Colonic mucosa (tissue), 4 donors: ENCODE measurements around the gene MADD. TPM values are rescaled to one million over a fixed set of nuclear protein-coding genes. Genes with fewer than 3 reads are reported as not detected.

Experiments used
- DNase-seq: peaks from one replicate; pipeline ENCODE4 v3.0.0-alpha.2; 2020
- H3K27ac ChIP-seq: fragments of 200-600 bp; one replicate; pipeline ENCODE4 v1.8.0; 2021
- H3K27me3 ChIP-seq: fragments of 200-600 bp; one replicate; pipeline ENCODE4 v1.8.0; 2021
- H3K36me3 ChIP-seq: fragments of 200-600 bp; one replicate; pipeline ENCODE4 v1.8.0; 2021
- H3K4me1 ChIP-seq: fragments of 200-600 bp; one replicate; pipeline ENCODE4 v1.8.0; 2021; ENCODE audit warnings: mild to moderate bottlenecking
- H3K4me3 ChIP-seq: fragments of 200-600 bp; one replicate; pipeline ENCODE4 v1.8.0; 2021
- H3K9ac ChIP-seq, 2 donors: one replicate each; pipeline ENCODE4 v1.7.0; 2013; ENCODE audit warnings: control low read depth in 2 of 2, low read depth in 2 of 2, low read length in 2 of 2
- H3K9me3 ChIP-seq: fragments of 200-600 bp; one replicate; pipeline ENCODE4 v1.8.0; 2021
- intact Hi-C: fragments of 100-400 bp; cut with DNase I; formaldehyde crosslinking; loops from one replicate; pipeline ENCODE4 v1.14.1; 2022
- total RNA-seq, 2 donors: library from RNA; stranded (reverse); fragmentation: NEBNext Ultra II Directional in 1 of 2; extraction: Animal tissue kit (Norgen Biotek cat#: 25700) in 1 of 2; gene quantifications; one replicate each; pipeline ENCODE4 v1.2.1, GENCODE V29; 2021
- TF ChIP-seq, protein P1 (sequence below): fragments of 200-600 bp; IDR thresholded peaks from one replicate; pipeline ENCODE4 v1.8.0; 2022; ENCODE audit warnings: antibody characterized with exemption, mild to moderate bottlenecking
- donor health status: healthy.
- donor health status: DM: no; HTN: no; CAD: no.
- donor health status: DM: no; HTN: no; CAD: no.

The MADD gene
- total RNA-seq, 2 donors from 2014 or later, result 35.5 to 45.9 TPM

DNA sequence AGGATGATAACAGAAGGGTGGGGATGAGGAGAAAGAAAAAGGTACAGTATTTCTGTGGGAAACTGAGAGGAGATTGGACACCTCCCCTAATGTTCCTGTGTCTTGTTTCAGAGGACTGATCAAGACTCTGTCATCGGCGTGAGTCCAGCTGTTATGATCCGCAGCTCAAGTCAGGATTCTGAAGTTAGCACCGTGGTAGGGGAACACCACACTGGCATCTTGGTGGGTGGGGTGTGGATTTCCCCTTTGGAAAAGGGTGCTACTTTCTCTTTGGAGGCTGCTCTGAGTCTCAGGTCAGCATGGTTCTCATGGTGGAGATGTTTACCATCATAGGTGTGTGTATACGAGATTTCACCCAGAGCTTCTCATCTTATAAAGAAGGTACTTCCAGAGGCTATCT lies 25.5 kb downstream of the MADD start:
- H3K4me1 ChIP-seq, result no peaks in the 10 kb centered on the region
- TF ChIP-seq, protein P1, sequence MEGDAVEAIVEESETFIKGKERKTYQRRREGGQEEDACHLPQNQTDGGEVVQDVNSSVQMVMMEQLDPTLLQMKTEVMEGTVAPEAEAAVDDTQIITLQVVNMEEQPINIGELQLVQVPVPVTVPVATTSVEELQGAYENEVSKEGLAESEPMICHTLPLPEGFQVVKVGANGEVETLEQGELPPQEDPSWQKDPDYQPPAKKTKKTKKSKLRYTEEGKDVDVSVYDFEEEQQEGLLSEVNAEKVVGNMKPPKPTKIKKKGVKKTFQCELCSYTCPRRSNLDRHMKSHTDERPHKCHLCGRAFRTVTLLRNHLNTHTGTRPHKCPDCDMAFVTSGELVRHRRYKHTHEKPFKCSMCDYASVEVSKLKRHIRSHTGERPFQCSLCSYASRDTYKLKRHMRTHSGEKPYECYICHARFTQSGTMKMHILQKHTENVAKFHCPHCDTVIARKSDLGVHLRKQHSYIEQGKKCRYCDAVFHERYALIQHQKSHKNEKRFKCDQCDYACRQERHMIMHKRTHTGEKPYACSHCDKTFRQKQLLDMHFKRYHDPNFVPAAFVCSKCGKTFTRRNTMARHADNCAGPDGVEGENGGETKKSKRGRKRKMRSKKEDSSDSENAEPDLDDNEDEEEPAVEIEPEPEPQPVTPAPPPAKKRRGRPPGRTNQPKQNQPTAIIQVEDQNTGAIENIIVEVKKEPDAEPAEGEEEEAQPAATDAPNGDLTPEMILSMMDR, result no peak
- no peaks in the 10 kb centered on the region for H3K9me3 ChIP-seq
- intact Hi-C loops, result no loop called here
- no peak overlapping the region for H3K27ac ChIP-seq
- peaks cover 32% of the 10 kb centered on the region for H3K36me3 ChIP-seq
- H3K4me3 ChIP-seq, result no peak overlapping the region
- DNase-seq, result no peak
- H3K27me3 ChIP-seq, result no peaks in the 10 kb centered on the region
- H3K9ac ChIP-seq, result no peak overlapping the region

DNA sequence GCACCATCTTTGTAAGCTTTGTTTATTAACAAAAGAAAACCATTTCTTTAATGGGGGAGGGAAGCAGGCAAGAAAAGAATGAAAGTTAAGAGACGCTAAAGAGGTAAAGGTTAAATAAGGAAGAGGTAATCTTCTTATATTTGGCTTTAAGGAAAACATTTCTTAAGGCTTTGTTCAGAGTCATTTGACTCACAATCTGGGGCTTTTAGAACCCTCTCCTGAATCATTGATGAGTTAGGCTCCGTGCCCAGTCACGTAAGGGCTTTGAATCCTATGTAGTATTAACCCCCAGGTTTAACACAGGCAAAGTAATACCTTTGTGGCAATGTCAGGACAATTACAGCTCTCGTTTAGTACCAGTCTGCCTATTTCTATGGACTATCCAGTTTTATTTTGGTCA lies 26.1 kb downstream of the MADD start:
- intact Hi-C loops, result no loop called here
- Histone ChIP-seq H3K9me3 (no peaks in the 10 kb centered on the region), H3K4me3 (no peak overlapping the region), H3K36me3 (peaks cover 32% of the 10 kb centered on the region), H3K27me3 (no peaks in the 10 kb centered on the region), H3K4me1 (no peaks in the 10 kb centered on the region), H3K27ac (no peak overlapping the region), H3K9ac (no peak overlapping the region)
- no peak for DNase-seq
- TF ChIP-seq, protein P1, result no peak

DNA sequence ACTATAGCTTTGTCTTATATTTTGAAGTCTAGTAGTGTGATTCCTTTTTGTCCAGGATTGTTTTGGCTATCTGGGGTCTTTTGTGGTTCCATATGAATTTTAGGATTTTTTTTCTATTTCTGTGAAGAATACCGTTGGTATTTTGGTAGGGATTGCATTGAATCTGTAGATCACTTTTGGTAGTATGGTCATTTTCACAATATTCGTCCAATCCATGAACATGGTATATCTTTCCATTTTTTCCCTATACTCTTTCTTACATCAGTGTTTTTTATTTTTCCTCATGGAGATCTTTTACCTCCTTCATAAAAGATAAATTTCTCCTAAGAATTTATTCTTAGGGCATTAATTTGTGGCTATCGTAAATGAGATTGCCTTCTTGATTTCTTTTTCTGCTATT lies 29.1 kb downstream of the MADD start:
- DNase-seq, result no peak
- H3K36me3 ChIP-seq, result peaks cover 36% of the 10 kb centered on the region
- no peak overlapping the region for H3K27ac ChIP-seq
- TF ChIP-seq, protein P1, result no peak
- no peak overlapping the region for H3K4me3 ChIP-seq
- no peak overlapping the region for H3K9ac ChIP-seq
- H3K4me1 ChIP-seq, result no peaks in the 10 kb centered on the region
- intact Hi-C loops, result no loop called here
- H3K27me3 ChIP-seq, result no peaks in the 10 kb centered on the region
- H3K9me3 ChIP-seq, result no peaks in the 10 kb centered on the region

DNA sequence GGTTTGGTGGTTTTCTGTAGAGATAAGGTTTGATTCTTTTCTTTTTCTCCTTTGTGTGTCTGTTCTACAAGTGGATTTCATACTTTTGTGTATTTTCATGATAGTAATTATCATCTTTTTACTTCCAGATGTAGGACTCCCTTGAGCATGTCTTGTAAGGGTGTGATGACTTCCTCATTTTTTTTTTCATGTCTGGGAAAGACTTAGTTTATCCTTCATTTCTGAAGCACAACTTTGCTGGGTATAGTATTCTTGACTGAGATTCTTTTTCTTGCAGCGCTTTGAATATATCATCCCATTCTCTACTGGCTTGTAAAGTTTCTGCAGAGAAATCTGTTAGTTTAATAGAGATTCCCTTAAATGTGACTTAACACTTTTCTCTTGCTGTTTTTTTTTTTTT lies 32.9 kb downstream of the MADD start:
- Histone ChIP-seq H3K4me3 (no peak overlapping the region), H3K36me3 (peaks cover 46% of the 10 kb centered on the region), H3K4me1 (no peaks in the 10 kb centered on the region), H3K9ac (no peak overlapping the region), H3K27me3 (no peaks in the 10 kb centered on the region), H3K27ac (no peak overlapping the region), H3K9me3 (no peaks in the 10 kb centered on the region)
- intact Hi-C loops, result no loop called here
- TF ChIP-seq, protein P1, result no peak
- no peak for DNase-seq

DNA sequence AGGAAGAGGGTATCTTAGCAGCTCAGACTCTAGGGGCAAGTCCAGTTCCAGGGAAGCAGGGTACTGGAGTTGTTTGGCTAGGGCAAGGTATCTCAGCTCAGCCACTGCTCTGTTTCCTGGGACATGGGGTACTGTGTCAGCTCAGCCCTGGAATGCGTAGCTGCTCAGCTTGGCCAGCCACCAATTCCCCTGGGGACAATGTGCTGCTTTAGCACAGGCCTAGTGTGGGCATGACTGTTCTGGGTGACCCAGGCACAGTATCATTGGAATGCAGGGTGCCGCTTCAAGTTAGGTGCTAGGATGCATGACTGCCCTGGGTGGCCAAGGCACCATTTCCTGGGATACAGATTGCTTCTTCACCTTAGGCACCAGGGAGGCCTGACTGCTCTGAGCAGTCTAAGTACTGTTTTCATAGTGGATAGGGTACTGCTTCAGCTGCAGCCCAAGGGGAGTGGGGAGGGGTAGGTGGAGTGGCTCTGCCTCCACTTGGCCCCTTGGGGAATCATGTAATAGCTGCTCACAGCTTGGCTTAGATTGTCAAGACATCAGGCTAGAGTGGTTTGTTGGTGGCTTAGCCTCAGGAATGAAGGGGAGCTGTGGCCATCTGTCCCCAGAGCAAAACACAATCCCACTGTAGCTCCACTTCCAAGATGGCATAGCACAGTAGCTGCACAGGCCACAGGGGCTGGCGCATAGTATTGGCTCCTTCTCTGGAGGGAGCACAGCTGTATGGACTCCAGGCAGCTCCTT lies 36.0 kb downstream of the MADD start:
- no peak overlapping the region for H3K27ac ChIP-seq

More for the DNA sequence above, 36.0 kb downstream of the MADD start:
- TF ChIP-seq, protein P1, result no peak
- intact Hi-C loops, result no loop called here
- DNase-seq, result no peak
- Histone ChIP-seq H3K9ac (no peak overlapping the region), H3K27me3 (no peaks in the 10 kb centered on the region), H3K9me3 (no peaks in the 10 kb centered on the region), H3K4me1 (no peaks in the 10 kb centered on the region), H3K4me3 (no peak overlapping the region), H3K36me3 (peaks cover 36% of the 10 kb centered on the region)
